GM12878 (cell line): ENCODE results near the gene TUBGCP2. TPM values are rescaled to one million over a fixed set of nuclear protein-coding genes. Genes with fewer than 3 reads are reported as not detected.

Experiments used
- ATAC-seq: fragments of 200-7000 bp; cut with Tn5 transposase; 3 replicates; pipeline ENCODE4 v1.9.1; 2020; ENCODE audit warnings: mild to moderate bottlenecking, moderate library complexity
- BruUV-seq: library from RNA; stranded (reverse); fragments of 400-500 nt; replicated peaks from 2 replicates; lab custom pipeline; 2021; lab: Mats Ljungman, UMichigan
- CTCF ChIA-PET: fragments of 300-600 bp; sonication (Branson Sonifier 250); formaldehyde crosslinking; extraction: SDS; loops from one replicate; lab custom pipeline; 2021; ENCODE audit warnings: inconsistent platforms; lab: Yijun Ruan, JAX
- POLR2A ChIA-PET: fragments of 350-600 bp; formaldehyde crosslinking; extraction: SDS; loops from one replicate; lab custom pipeline; 2021; ENCODE audit warnings: inconsistent platforms; lab: Charles Lee
- RAD21 ChIA-PET: fragments of 300-600 bp; sonication (Branson Sonifier 250); formaldehyde crosslinking; loops from one replicate; lab custom pipeline; 2023; ENCODE audit warnings: antibody characterized with exemption; ENCODE audit not compliant: unreplicated experiment; lab: Charles Lee
- SMC1A ChIA-PET: fragments of 300-600 bp; sonication (Branson Sonifier 250); formaldehyde crosslinking; loops from one replicate; lab custom pipeline; 2023; ENCODE audit not compliant: unreplicated experiment, uncharacterized antibody; lab: Charles Lee
- DNase-seq: peaks from one replicate; pipeline ENCODE4 v3.0.0-alpha.2; 2011; ENCODE audit warnings: low read depth, low spot score
- FAIRE-seq: peaks from 3 replicates; lab custom pipeline; 2011; peaks lifted over from hg19 to GRCh38; lab: Jason Lieb, UNC
- H2AFZ ChIP-seq: 2 replicates; pipeline ENCODE4 v1.6.0; 2011; ENCODE audit warnings: low read depth, low read length, control low read depth; ENCODE audit not compliant: control insufficient read depth
- H3K27ac ChIP-seq: 2 replicates; pipeline ENCODE4 v1.5.1; 2011; ENCODE audit warnings: control low read depth; ENCODE audit not compliant: control insufficient read depth, insufficient read depth
- H3K27me3 ChIP-seq, 2 experiments: replicated peaks in 1 of 2; 2 replicates each; pipeline versions ENCODE4 v1.6.0 to v1.6.1; 2011; ENCODE audit warnings: low read length in 1 of 2; ENCODE audit not compliant: control insufficient read depth in 2 of 2, insufficient read depth in 2 of 2
- H3K36me3 ChIP-seq, 2 experiments: 2 replicates each; pipeline ENCODE4 v1.5.1; 2011; ENCODE audit warnings: low read length in 1 of 2; ENCODE audit not compliant: control insufficient read depth in 2 of 2, insufficient read depth in 2 of 2
- H3K4me1 ChIP-seq: 2 replicates; pipeline ENCODE4 v1.6.1; 2011; ENCODE audit warnings: mild to moderate bottlenecking, low read length, moderate library complexity, mixed read lengths; ENCODE audit not compliant: control insufficient read depth, insufficient read depth
- H3K4me2 ChIP-seq: 2 replicates; pipeline ENCODE4 v1.6.0; 2011; ENCODE audit warnings: control low read depth; ENCODE audit not compliant: control insufficient read depth, insufficient read depth
- H3K4me3 ChIP-seq: fragments of 200-600 bp; sonication (generic); 2 replicates; pipeline ENCODE4 v1.5.1; 2016
- H3K79me2 ChIP-seq: 2 replicates; pipeline ENCODE4 v1.6.0; 2011; ENCODE audit warnings: low read length; ENCODE audit not compliant: control insufficient read depth, insufficient read depth
- H3K9ac ChIP-seq: 2 replicates; pipeline ENCODE4 v1.8.0; 2011; ENCODE audit warnings: low read length, control low read depth, mixed read lengths; ENCODE audit not compliant: control insufficient read depth, insufficient read depth
- H3K9me3 ChIP-seq: replicated peaks from 3 replicates; pipeline ENCODE4 v1.5.1; 2011; ENCODE audit warnings: mild to moderate bottlenecking, low read length; ENCODE audit not compliant: control insufficient read depth, insufficient read depth
- H4K20me1 ChIP-seq: 2 replicates; pipeline ENCODE4 v1.6.0; 2011; ENCODE audit not compliant: control insufficient read depth, insufficient read depth
- ASH2L ChIP-seq: fragments of 300-600, 200-600 bp; sonication (generic); IDR thresholded peaks from 2 replicates; pipeline ENCODE4 v1.6.1; 2017; ENCODE audit warnings: low read depth, mild to moderate bottlenecking, borderline replicate concordance
- ESRRA ChIP-seq: IDR thresholded peaks from 2 replicates; pipeline ENCODE4 v1.6.1; 2012; ENCODE audit warnings: mild to moderate bottlenecking, low read length, improper control_type of control experiment
- FOXK2 ChIP-seq: fragments of 450-650 bp; IDR thresholded peaks from 2 replicates; pipeline ENCODE4 v1.6.1; 2017; ENCODE audit warnings: mild to moderate bottlenecking, moderate library complexity
- MYC ChIP-seq: IDR thresholded peaks from 2 replicates; pipeline ENCODE4 v1.6.1; 2011; ENCODE audit warnings: mild to moderate bottlenecking, low read length, moderate library complexity, inconsistent platforms; ENCODE audit not compliant: insufficient read depth, insufficient replicate concordance, insufficient read length, severe bottlenecking
- NFIC ChIP-seq: IDR thresholded peaks from 2 replicates; pipeline ENCODE4 v1.6.1; 2012; ENCODE audit warnings: low read depth, mild to moderate bottlenecking, inconsistent platforms, low read length, moderate library complexity
- NFYB ChIP-seq: IDR thresholded peaks from 2 replicates; pipeline ENCODE4 v1.6.1; 2011; ENCODE audit warnings: low read depth, mild to moderate bottlenecking, low read length, improper control_type of control experiment, moderate library complexity; ENCODE audit not compliant: insufficient read depth
- POLR2AphosphoS5 ChIP-seq: IDR thresholded peaks from 2 replicates; pipeline ENCODE4 v1.6.1; 2011; ENCODE audit warnings: mild to moderate bottlenecking, low read length, inconsistent platforms
- RB1 ChIP-seq: fragments of 450-650 bp; formaldehyde crosslinking; IDR thresholded peaks from 2 replicates; pipeline ENCODE4 v1.6.1; 2017; ENCODE audit warnings: mild to moderate bottlenecking, borderline replicate concordance
- STAT3 ChIP-seq: IDR thresholded peaks from 2 replicates; pipeline ENCODE4 v1.6.1; 2011; ENCODE audit warnings: low read depth, low read length, improper control_type of control experiment
- YY1 ChIP-seq: IDR thresholded peaks from 2 replicates; pipeline ENCODE4 v1.6.1; 2011; ENCODE audit warnings: low read depth, mild to moderate bottlenecking, low read length
- ZNF622 ChIP-seq: fragments of 450-650 bp; IDR thresholded peaks from 2 replicates; pipeline ENCODE4 v1.6.1; 2017; ENCODE audit warnings: mild to moderate bottlenecking, inconsistent platforms
- WGBS: methylation state at CpG from one replicate; pipeline ENCODE4 v1.1.6; 2016; ENCODE audit warnings: low lambda C conversion rate; ENCODE audit not compliant: insufficient replicate concordance, insufficient coverage; ENCODE audit errors: missing lambda C conversion rate; 5-methylcytosine and 5-hydroxymethylcytosine counted together
- in situ Hi-C: fragments of 300-500 bp; cut with MboI; formaldehyde crosslinking; loops from 9 replicates; pipeline ENCODE4 v1.14.3; 2018; ENCODE audit warnings: mixed read lengths
- intact Hi-C: fragments of 100-400 bp; cut with micrococcal nuclease; formaldehyde crosslinking; loops from one replicate; pipeline ENCODE4 v1.14.2; 2022; ENCODE audit not compliant: unreplicated experiment
- polyA plus RNA-seq, 11 experiments: library from polyadenylated mRNA; depleted of rRNA in 4 of 11; unstranded in 6 of 11; stranded (reverse) in 5 of 11; fragments of >200 nt; fragmentation: Nextera tagmentation in 4 of 11; fragmentation: Illumina TruSeq in 1 of 11; extraction: Ambion mirVana in 4 of 11; extraction: Trizol in 1 of 11; gene quantifications; 1 replicate in 1 of 11; 2 replicates in 10 of 11; pipeline versions ENCODE4 v1.2.1 to v1.2.3, GENCODE V29; 2011 to 2016; ENCODE audit warnings: inconsistent platforms in 2 of 11, missing spikeins in 2 of 11, low read depth in 1 of 11
- total RNA-seq, 4 experiments: library from RNA; depleted of rRNA in 3 of 4; stranded (reverse); fragments of >200 nt in 3 of 4; fragmentation: Illumina TruSeq in 1 of 4; extraction: Trizol in 1 of 4; gene quantifications; 2 replicates each; pipeline versions ENCODE4 v1.2.1 to v1.2.3, GENCODE V29; 2013 to 2021
- TF ChIP-seq, protein P1 (sequence below): IDR thresholded peaks from 2 replicates; pipeline ENCODE4 v1.6.1; 2012; ENCODE audit warnings: mild to moderate bottlenecking, low read depth, low read length
- TF ChIP-seq, protein P2 (sequence below): fragments of 450-650 bp; IDR thresholded peaks from 2 replicates; pipeline ENCODE4 v1.6.1; 2018; ENCODE audit warnings: borderline replicate concordance, mild to moderate bottlenecking; ENCODE audit not compliant: partially characterized antibody
- TF ChIP-seq, protein P3 (sequence below): fragments of 450-650 bp; IDR thresholded peaks from 2 replicates; pipeline ENCODE4 v1.6.1; 2014; ENCODE audit warnings: mild to moderate bottlenecking
- TF ChIP-seq, protein P4 (sequence below): IDR thresholded peaks from 2 replicates; pipeline ENCODE4 v1.6.1; 2011; ENCODE audit warnings: borderline replicate concordance, low read depth, mild to moderate bottlenecking, moderate library complexity, low read length; ENCODE audit not compliant: insufficient read depth, poor library complexity, severe bottlenecking

The TUBGCP2 gene
- total and polyA plus RNA-seq, 10 of the 15 experiments (the other 5 are each of a cell fraction or from before 2014, with no cell fraction given) = 4.8 to 47.1 (median 34.7) TPM

DNA sequence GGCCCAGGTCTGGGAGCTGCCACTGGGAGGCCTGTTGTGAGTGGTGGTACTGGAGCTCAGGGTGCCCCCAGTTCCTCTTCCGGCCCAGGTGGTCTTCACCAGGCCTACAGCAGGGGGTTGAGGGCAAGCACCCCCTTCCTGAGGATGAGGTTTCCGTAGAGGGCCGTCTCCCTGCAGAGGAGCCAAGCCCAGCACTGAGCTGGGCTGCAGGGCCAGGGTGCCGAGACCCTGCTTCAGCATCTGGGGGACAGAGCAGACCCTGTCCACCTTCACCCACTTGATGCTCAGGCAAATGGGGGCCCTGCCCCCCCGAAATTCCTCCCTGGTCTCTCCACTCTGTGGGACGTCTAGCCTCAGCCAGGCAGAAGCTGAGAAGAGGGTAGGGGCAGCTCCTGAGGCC is 46.6 kb upstream of the TUBGCP2 start:
- in situ Hi-C loops = no loop called here
- ChIA-PET RAD21 (interaction anchor here (1.2 kb wide), 1 partner anchor 46 kb away, joined by 3 read pairs; no protein-coding TSS in a partner anchor), CTCF (no interaction called here), SMC1A (interaction anchor here (1.0 kb wide), 1 partner anchor 25 kb away, joined by 3 read pairs; no protein-coding TSS in a partner anchor), POLR2A (interaction anchor here (0.7 kb wide), 1 partner anchor 32 kb away, joined by 3 read pairs; no protein-coding TSS in a partner anchor)
- DNase-seq = no peak
- Histone ChIP-seq H3K9ac (no peak overlapping the region), H3K4me2 (no peak overlapping the region), H2AFZ (no peak overlapping the region), H3K27ac (no peak overlapping the region), H3K9me3 (no peaks in the 10 kb centered on the region), H3K79me2 (no peaks in the 10 kb centered on the region; the same call in 1 of the 2 replicates), H4K20me1 (no peaks in the 10 kb centered on the region), H3K36me3 (no peaks in the 10 kb centered on the region), H3K4me1 (no peaks in the 10 kb centered on the region), H3K4me3 (no peak overlapping the region), H3K27me3 (no peaks in the 10 kb centered on the region)
- BruUV-seq = no TSS peak
- ATAC-seq = no peak
- intact Hi-C loops = no loop called here
- FAIRE-seq = no peak
- 86% methylated on average over 6 of the region's 6 CpGs for WGBS
- TF ChIP-seq, protein P1, sequence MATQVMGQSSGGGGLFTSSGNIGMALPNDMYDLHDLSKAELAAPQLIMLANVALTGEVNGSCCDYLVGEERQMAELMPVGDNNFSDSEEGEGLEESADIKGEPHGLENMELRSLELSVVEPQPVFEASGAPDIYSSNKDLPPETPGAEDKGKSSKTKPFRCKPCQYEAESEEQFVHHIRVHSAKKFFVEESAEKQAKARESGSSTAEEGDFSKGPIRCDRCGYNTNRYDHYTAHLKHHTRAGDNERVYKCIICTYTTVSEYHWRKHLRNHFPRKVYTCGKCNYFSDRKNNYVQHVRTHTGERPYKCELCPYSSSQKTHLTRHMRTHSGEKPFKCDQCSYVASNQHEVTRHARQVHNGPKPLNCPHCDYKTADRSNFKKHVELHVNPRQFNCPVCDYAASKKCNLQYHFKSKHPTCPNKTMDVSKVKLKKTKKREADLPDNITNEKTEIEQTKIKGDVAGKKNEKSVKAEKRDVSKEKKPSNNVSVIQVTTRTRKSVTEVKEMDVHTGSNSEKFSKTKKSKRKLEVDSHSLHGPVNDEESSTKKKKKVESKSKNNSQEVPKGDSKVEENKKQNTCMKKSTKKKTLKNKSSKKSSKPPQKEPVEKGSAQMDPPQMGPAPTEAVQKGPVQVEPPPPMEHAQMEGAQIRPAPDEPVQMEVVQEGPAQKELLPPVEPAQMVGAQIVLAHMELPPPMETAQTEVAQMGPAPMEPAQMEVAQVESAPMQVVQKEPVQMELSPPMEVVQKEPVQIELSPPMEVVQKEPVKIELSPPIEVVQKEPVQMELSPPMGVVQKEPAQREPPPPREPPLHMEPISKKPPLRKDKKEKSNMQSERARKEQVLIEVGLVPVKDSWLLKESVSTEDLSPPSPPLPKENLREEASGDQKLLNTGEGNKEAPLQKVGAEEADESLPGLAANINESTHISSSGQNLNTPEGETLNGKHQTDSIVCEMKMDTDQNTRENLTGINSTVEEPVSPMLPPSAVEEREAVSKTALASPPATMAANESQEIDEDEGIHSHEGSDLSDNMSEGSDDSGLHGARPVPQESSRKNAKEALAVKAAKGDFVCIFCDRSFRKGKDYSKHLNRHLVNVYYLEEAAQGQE = no peak
- no peak for TF ChIP-seq ZNF622
- no peak for TF ChIP-seq MYC
- no peak for TF ChIP-seq ESRRA
- TF ChIP-seq POLR2AphosphoS5 = no peak
- TF ChIP-seq, protein P2, sequence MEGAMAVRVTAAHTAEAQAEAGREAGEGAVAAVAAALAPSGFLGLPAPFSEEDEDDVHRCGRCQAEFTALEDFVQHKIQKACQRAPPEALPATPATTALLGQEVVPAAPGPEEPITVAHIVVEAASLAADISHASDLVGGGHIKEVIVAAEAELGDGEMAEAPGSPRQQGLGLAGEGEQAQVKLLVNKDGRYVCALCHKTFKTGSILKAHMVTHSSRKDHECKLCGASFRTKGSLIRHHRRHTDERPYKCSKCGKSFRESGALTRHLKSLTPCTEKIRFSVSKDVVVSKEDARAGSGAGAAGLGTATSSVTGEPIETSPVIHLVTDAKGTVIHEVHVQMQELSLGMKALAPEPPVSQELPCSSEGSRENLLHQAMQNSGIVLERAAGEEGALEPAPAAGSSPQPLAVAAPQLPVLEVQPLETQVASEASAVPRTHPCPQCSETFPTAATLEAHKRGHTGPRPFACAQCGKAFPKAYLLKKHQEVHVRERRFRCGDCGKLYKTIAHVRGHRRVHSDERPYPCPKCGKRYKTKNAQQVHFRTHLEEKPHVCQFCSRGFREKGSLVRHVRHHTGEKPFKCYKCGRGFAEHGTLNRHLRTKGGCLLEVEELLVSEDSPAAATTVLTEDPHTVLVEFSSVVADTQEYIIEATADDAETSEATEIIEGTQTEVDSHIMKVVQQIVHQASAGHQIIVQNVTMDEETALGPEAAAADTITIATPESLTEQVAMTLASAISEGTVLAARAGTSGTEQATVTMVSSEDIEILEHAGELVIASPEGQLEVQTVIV = no peak
- TF ChIP-seq, protein P3, sequence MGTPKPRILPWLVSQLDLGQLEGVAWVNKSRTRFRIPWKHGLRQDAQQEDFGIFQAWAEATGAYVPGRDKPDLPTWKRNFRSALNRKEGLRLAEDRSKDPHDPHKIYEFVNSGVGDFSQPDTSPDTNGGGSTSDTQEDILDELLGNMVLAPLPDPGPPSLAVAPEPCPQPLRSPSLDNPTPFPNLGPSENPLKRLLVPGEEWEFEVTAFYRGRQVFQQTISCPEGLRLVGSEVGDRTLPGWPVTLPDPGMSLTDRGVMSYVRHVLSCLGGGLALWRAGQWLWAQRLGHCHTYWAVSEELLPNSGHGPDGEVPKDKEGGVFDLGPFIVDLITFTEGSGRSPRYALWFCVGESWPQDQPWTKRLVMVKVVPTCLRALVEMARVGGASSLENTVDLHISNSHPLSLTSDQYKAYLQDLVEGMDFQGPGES = no peak
- TF ChIP-seq, protein P4, sequence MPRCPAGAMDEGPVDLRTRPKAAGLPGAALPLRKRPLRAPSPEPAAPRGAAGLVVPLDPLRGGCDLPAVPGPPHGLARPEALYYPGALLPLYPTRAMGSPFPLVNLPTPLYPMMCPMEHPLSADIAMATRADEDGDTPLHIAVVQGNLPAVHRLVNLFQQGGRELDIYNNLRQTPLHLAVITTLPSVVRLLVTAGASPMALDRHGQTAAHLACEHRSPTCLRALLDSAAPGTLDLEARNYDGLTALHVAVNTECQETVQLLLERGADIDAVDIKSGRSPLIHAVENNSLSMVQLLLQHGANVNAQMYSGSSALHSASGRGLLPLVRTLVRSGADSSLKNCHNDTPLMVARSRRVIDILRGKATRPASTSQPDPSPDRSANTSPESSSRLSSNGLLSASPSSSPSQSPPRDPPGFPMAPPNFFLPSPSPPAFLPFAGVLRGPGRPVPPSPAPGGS = no peak
- no peak for TF ChIP-seq NFIC
- no peak for TF ChIP-seq NFYB
- TF ChIP-seq ASH2L = no peak
- no peak for TF ChIP-seq YY1
- TF ChIP-seq STAT3 = no peak
- TF ChIP-seq RB1 = no peak
- TF ChIP-seq FOXK2 = no peak
